Liver (tissue), 3 donors: ENCODE results near the gene C16orf74.

Experiments used
- ATF3 ChIP-seq: IDR thresholded peaks from 2 replicates; pipeline ENCODE4 v1.6.1; 2016; ENCODE audit warnings: antibody characterized with exemption
- CTCF ChIP-seq: fragments of 150-350 bp; IDR thresholded peaks from 2 replicates; pipeline ENCODE4 v1.5.1; 2017; ENCODE audit warnings: improper control_type of control experiment, low read depth, low read length; ENCODE audit not compliant: missing input control
- GABPA ChIP-seq, 2 donors: IDR thresholded peaks in 1 of 2; conservative IDR thresholded peaks in 1 of 2; 2 replicates each; pipeline ENCODE4 v1.6.1; 2016; ENCODE audit warnings: antibody characterized with exemption in 2 of 2, mild to moderate bottlenecking in 1 of 2, moderate library complexity in 1 of 2
- JUND ChIP-seq, 2 donors: IDR thresholded peaks; 2 replicates each; pipeline ENCODE4 v1.6.1; 2016; ENCODE audit warnings: antibody characterized with exemption in 2 of 2
- MAX ChIP-seq: IDR thresholded peaks from 2 replicates; pipeline ENCODE4 v1.6.1; 2016; ENCODE audit warnings: antibody characterized with exemption
- REST ChIP-seq: IDR thresholded peaks from 2 replicates; pipeline ENCODE4 v1.6.1; 2016; ENCODE audit warnings: antibody characterized with exemption, mild to moderate bottlenecking
- SP1 ChIP-seq: IDR thresholded peaks from 2 replicates; pipeline ENCODE4 v1.6.1; 2018; ENCODE audit warnings: antibody characterized with exemption, mild to moderate bottlenecking
- TAF1 ChIP-seq: conservative IDR thresholded peaks from 2 replicates; pipeline ENCODE4 v1.6.1; 2016; ENCODE audit warnings: antibody characterized with exemption, mild to moderate bottlenecking
- YY1 ChIP-seq: IDR thresholded peaks from 2 replicates; pipeline ENCODE4 v1.6.1; 2016; ENCODE audit warnings: antibody characterized with exemption, mild to moderate bottlenecking
- donor health status: healthy.
- donor health status: healthy.

- no peak for TF ChIP-seq CTCF
- TF ChIP-seq GABPA (IDR thresholded peaks at IDR 0.05 in 1 of 2, conservative IDR thresholded peaks at IDR 0.05 in 1 of 2): no peak
- TF ChIP-seq JUND (IDR thresholded peaks at IDR 0.05): no peak
- no peak for TF ChIP-seq REST
- TF ChIP-seq TAF1: no peak
- no peak for TF ChIP-seq YY1
- no peak for TF ChIP-seq ATF3
- TF ChIP-seq MAX: no peak
- TF ChIP-seq SP1: no peak
Measured at GRCh38 chr16:85712801-85713200, 38.1 kb downstream of the C16orf74 start.
